ENCODE data around the gene ADTRP.

Gene ADTRP

DNA sequence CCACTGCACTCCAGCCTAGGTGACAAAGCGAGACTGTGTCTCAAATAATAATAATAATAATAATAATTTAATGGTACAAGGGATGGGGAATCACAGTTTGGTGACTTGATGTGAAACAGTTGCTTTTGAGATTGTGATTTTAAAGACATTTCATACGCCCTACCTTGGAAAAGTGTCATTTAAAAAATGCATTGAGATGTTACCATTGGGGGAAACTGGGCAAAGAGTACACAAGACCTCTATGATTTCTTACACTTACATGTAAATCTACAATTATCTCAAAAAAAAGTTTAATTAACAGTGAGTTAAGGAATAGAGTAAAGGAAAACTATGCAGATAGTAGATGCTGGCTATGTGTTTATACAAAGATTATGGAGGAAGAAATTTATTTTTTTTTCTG, 22.3 kb downstream of the ADTRP start:
- DNase-seq (ENCODE audit: low read depth in 2 of 2) = no peak

DNA sequence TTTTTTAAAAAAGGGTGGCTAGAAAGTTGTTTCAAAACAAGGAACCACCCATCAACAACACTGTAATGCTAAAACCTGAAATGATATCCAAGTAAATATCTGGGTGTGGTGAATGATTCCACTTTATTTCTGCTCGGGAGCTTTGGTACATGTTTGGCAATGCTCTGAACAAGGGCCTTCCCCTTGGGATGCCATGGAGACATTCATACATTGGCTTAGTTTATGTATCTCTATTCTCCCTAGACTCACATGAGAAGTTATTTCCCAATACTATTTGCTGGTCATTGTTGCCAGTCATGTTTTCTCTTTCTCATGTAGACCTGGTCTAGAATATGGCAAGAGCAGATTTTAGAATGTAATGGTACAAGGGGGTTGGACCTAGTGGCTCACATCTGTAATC, 22.9 kb downstream of the ADTRP start:
- no peak for DNase-seq (ENCODE audit: low read depth in 2 of 2)

DNA sequence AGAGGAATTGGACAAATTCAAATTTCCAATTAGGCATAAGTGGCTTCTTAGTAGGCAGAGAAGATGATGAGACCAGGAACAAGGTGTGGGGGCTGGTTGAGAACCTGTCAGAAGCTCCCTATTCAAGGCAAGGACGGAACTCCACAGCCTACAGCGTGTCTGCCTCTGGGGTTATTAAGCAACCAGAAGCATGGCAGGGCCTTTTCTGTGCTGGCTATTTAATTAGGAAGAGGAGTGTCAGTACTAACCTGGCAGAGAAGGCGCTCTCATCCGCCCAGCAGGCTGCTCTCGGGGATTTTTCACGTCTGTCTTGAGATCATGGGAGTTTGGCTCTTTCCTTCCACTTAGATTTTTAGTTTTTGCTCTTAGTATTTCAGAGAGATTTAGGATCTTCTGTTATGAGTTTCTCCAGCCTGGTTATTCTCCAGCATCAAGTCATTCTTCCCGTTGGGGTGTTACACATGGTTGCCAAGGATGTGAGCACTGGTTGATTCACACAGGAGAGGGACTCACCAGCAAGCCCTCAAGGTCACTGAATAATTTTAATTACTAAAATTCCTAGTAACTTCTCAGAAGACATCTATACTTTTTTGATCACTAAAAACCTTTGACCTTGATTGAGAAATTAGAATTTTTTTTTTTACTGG, 23.9 kb downstream of the ADTRP start:
- no peak for DNase-seq (ENCODE audit: low read depth in 2 of 2)

DNA sequence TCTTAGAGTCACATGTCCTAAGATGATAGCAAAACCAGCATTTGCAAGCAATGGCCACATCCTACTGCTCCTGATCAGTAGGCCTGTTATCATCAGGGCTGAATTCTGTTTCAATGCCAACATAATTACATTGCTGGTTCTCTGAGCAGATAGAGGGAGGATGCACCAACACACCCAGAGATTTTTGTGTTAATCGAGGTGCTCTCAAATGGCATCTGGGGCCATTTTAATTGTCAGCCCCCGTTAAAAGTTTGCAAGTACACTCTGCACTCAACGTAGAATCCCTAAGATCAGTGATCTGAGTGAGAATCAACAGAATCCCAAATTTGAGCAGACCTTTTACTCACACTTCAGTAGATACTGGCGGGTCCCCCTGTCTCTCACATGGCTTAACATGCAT, 24.8 kb downstream of the ADTRP start:
- DNase-seq (ENCODE audit: low read depth in 2 of 2) = no peak

DNA sequence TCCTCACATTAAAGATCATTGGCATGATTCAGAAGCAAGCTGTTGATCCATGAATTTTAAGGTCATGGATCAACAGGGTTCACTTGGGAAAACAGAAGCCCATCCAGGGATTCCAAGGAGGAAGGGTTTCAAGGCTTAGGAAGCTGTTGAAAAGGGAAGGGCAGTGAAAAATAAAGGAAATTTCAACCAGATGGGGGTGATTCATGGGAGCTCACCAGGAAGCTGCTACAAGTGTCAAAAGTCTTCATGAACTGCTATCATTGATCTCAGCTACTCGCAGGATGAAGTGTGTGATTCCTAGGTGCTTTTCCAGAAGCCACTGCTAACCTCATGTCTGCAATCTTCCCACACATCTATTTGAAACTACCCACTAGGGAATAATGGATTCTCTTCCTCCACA, 26.2 kb downstream of the ADTRP start:
- no peak for DNase-seq (ENCODE audit: low read depth in 2 of 2)

DNA sequence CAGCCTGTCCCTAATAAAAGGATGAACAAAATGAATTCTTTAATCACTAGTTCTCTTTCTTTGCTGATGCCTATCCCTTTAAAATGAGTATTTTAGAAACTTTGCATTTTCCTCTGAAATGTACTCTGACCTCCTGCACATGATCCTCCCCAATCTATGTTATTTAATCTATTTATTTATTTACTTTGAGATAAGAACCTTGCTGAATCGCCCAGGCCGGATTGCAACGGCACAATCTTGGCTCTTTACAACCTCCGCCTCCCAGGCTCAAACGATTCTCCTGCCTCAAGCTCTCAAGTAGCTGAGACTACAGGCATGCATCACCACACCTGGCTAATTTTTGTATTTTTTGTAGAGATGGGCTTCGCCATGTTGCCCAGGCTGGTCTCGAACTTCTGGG, 27.9 kb downstream of the ADTRP start:
- DNase-seq (ENCODE audit: low read depth in 2 of 2) = no peak

DNA sequence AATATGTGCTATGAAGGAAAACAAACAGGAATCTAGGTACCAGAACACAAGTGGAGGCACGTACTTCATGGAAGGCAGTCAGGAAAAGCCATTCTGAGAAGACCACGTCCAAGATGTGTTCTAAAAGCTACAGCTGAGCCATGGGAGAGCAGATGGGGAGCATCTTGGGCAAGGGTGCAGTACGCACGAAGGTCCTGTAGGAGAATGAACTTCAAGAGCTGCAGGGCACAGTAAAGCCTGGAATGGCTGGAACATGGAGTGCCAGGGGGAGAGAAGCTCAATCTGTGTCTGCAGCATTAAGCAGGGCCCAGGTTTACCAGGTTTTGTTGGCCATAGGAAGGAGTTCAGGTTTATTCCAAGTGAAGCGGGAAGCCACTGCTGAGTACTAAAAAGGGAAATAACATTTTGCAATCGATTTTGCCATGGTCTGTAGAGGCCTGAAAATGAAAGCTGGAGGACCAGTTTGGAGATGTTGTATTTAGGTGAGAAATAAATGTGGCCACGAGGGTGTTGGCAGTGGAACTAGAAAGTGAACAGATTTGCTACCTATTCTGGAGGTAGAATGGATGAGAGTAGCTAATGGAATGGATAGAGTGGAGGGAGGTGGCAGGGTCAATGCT, 29.9 kb downstream of the ADTRP start:
- DNase-seq (ENCODE audit: low read depth in 2 of 2) = no peak

DNA sequence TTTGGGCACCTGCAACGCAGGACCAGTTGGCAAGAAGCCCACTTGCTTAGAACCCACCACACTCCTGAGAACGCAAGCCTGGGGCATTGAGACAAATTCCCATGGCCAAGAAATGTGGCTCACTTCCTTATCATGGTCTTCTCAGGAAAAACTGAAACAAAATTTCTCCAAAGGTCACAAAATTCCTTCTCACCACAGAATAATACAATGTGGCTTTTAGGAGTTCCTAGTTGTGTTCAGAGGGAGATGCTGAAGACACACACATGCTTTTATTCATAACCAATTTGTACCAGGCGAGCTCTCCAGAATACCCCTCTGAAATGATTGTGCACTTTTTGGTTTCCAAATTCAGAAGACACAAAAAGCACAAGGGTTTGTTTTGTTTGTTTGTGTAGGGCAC, 31.6 kb downstream of the ADTRP start:
- DNase-seq (ENCODE audit: low read depth in 2 of 2) = no peak

DNA sequence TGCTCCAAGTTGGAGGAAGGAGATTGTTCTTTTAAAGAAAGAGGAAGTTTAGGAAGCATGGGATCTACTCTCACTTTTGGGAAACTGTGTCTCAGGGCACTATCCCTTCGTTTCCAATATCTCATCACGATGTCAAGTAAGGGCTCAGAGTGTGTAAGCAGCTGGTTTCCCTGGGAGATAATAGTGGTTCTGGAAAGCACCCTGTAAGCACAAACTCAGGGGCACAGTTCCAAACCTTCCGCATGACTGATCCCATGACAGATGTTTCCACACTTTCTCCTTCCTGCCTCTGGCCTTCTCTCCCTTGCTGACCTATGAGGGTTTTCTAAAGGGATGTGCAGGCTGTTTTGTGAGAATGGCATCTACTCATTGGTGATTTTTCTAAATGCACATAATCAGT, 33.9 kb downstream of the ADTRP start:
- DNase-seq (ENCODE audit: low read depth in 2 of 2) = no peak

DNA sequence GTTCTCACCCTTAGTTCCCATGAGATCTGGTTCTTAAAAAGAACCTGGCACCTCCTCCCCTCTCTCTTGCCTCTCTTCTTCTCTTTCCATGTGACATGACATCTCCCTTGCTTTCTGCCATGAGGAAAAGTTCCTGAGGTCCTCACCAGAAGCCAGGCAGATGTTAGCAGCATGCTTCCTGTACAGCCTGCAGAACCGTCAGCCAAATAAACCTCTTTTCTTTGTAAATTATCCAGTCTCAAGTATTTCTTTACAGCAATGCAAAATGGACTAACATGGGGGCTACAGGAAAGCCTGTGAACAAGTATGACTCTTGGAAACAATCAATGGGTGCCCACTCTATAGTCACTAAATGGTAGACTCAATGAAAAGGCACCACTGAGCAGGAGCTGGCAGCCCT, 34.5 kb downstream of the ADTRP start:
- no peak for DNase-seq (ENCODE audit: low read depth in 2 of 2)

DNA sequence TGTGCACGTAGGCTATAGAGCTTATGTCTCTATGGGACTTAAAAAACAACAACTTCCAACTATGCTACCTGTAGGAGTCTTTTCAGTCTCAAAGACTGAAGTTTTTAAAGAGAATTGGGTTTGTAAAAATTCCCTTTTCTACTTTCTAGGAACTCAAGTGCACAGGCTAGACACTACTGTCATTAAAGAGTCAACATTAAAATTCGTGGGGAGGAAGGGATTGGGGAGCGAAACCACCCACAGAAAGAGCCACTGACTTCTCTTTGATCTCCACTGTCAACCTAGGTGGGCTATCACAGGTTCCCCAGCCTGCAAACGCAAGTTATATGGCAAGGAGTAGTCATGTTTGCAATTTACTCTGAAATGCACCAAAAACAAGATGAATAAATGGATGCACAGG, 37.7 kb downstream of the ADTRP start:
- DNase-seq (ENCODE audit: low read depth in 2 of 2) = no peak

DNA sequence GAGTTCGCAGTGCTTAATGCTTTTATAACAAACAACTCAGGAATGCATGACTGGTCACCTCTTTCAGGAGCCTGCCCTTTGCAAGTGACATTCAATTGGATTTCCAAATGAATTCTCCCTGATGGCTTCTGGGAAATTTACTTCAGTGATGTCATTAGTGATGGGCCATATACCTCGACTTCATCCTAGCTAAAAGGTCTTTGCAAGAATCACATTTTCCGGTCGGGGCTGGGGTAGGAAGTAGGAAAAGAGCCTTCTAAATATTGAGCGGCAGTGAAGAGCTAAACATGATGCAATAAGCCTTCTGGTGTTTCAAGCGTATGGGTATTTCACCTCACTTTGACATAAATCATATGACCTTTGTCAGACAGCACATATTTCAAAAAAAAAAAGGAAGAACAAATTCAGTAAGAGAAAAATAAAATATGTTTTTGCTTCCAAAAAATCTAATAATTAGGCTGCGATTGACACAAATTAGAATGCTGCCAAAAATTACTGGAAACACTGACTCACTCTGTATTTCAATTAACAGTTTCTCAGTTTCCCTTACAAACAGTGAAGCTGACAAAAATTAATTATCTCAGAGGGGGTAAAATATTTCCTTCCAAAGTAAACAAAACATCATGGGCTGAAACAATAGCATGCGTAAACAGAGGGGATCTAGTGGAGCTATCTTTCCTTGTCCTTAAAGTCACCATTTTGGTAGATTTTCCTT, 39.8 kb downstream of the ADTRP start:
- DNase-seq (ENCODE audit: low read depth in 2 of 2) = no peak

DNA sequence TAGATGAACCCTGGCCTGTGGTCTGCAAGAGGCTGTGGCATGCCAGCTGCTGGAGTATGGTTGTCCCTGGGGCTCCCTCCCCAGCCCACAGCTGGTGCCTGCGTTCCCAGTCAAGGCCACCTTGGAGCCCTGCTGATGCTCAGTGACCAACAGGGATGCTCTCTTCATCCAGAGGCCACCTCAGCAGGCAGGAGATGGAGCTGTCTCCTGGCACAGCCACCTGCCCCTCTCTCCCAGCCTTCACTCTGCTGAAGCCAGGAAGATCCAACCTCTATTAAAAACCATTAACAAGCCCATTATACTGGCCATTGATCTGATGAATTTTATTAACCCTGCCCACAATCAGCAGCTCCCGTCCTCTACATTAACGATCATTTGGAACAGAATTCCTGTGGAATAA, 40.4 kb downstream of the ADTRP start:
- no peak for DNase-seq (ENCODE audit: low read depth in 2 of 2)

DNA sequence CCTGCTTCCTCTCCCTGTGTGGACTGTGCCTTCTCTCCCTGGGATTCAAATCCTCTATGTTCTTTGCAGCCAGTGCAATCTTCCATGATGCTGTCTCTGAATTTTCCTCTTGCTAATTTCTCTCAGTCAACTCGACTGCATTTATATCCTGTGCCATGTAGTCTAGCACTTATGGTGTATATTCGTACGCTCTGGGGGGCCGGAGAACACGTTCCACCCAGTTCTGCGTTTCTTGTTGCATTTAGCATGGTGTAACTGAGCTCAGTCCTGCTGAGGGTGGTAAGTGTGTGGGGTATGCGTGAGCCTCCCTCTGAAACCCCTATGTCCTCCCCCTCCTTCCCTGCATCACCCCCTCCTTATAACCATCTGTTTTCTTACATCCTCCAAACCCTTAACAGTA, 42.0 kb downstream of the ADTRP start:
- no peak for DNase-seq (ENCODE audit: low read depth in 2 of 2)

DNA sequence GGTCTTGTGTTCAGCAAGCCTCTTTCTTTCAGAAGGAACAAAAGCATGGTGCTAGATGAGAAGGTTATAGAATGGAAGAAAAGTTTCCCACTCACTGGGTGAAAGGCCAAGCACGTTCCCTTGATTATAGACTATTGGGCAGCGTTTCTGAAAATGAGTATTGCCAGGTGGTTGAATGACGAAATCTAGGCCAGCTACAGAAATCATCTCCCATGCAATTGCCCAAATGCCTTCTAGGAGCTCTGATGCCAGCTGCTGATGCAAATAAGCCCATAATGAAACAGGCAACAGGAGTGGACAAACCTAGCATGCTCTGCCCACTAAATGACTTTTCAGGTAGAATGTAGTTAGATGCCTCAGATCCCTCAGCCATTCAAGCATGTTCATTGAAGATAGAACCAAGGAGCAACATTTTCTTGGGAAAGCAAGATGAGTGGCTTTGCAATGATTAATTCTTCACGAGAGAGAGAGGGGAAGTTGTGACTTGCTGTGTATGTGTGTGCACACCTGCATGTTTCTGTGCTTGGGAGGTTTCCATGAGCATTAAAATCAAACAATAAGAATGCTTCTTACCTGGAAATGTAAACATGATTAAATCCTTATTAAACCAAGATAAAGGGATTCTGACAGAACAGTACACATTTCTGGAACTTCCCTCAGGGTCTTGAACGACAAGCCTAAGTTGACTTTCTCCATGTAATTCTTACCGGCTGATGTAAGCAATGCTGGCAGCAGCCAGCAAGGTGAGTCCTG, 43.6 kb downstream of the ADTRP start:
- DNase-seq (ENCODE audit: low read depth in 2 of 2) = no peak

DNA sequence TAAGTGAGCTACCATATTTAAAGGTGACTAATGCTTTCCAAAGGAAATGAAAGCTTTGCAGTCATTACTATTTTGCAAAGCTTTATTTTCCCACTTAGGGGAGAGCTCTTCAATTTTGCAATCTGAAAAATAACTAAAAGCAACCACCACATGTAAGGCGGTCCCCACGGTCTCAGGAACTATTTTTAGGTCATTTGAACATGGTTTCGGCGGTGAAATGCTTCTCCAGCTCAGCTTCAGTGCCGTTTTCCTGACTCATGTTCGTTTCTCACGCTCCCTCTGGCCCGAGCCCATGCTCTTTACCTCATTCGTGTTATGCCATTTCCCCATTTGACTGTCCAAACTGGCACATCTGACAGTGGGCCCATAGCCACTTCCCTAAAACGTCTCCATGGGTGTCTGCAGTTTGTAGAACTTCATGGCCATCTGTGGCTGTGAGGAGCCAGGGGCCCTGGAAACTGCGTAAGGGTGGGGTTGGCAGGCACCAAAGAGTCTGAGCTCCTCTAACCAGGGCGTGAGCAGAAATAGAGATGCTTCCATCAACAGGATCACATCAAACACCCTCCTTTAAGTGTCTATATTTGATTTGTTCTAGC, 46.5 kb downstream of the ADTRP start:
- no peak for DNase-seq (ENCODE audit: low read depth in 2 of 2)

DNA sequence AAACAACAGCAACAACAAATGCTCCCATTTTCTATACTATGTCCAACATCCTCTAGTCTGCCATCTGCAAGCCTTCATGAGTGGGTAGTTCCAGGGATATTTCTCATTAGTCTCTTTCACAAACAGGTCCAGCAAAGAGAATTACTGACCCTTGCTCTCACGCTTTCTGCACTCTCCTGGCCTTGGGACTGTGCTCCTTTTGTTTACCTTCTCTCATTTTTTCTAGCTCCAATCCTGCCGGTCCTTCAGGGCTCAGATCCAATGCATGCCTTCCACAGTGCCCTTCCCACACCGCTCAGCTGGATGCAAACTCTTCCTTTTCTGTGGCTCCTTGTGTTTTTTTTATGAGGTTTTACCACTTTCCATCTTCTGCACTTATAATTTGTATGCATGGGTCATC, 47.2 kb downstream of the ADTRP start:
- no peak for DNase-seq (ENCODE audit: low read depth in 2 of 2)

DNA sequence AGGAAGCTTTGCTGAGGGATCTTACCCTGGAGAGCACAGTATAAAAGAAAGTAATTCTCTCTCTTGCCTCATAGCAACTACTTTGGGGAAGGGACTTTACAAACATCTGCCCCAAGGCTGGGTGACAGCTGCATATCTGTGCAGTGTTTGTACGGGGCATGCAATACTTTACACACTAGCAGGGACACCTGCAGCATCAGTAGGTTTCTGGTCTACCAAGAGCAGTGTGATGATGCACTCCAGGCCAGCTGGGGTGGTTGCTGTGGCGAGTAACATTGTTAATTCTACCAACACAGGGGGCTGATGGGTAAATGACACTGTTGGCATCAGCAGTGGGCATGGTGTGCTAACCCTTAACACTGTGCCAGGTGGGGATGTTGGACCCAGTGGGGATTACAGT, 48.0 kb downstream of the ADTRP start:
- DNase-seq (ENCODE audit: low read depth in 2 of 2) = no peak

DNA sequence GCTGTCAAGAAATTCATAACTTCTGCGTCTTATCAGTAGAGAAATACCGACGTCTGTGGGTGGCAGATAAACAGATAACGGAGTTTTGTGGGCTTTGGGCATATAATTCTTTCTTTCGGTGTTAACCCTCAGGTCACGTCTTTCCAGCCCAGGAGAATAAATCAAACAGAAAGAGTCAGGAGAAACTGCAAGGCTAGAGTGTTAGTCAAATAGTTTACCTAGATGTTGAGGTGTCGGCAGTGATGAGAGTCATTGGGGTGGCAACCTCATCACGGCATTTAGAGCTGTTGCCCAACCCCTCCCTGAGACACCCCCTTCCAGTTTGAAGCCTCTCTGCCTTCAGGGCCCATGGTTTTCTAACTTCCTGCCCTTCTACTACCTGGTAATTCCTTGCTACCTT, 49.5 kb downstream of the ADTRP start:
- no peak for DNase-seq (ENCODE audit: low read depth in 2 of 2)

DNA sequence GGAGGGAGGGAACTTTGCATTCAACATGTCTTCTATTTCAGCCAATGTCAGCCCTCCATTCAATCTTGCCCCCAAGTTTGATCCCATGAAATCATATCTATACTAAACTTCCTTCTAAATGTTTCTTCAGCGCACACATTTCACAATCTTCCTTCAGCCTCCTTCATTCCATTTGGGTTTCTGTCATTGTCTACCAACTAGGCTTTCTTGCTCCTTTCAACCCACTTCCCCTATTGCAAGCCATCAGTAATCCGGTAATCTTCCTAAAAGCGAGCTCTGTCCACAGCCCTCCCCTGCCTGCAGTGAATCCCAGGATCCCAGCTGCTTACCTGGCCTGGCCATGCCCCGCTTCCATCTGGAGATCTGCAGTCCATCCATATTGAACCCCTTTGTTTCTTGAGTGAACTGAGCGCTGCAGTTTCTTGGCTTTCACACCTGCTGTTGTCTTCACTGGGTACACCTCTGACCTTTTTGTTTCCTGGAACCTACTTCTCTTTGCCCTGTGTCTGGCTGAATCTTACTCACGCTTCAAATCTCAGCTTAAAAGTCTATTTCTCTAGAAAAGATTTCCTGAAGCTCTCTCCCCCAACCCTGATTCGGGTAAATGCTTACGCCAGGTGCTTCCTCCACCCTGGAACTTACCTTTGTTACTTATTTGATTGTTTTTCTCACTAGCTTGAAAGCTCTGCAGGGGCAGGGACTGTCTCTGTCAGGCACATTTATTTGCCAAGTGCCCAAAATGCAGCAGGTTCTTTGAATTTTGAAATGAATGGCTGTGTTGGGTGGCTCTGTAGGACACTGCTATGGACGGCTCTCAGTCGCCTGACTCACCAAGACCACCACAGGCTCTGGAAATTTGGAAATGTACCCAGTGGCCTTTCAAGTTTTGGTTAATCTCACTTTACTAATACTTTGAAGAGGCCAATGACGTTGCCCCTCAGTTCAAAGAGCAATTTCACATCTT, 50.3 kb downstream of the ADTRP start:
- no peak for DNase-seq (ENCODE audit: low read depth in 2 of 2)

DNA sequence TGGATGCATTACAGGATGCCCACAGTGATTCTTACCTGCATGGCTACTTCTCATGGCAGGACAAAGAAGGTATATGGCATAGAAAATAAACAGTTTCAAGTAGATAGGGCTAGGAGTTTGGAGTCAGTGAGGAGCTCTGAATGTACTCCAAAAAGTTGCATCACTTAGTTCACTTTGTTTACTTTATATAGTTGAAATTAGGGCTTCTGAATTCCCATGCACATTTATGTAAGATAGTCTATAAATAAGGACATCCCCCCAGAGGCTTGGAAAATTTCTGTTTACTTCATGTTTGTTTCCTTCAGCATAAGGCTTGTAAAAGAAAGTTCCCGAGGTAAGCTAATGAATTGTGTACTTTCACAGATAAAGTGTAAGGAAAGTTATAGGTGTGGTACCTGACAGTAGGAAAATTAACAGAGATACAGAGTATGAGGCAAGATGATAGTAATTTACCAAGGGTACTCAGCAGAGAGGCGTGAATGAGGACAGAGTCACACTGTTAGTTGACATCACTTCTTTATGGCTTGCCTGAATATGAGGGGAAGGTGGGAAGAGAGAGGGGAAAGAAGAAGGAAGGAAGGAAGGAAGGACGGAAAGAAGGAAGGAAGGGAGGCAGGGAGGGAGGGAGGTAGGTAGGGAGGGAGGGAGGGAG, 51.1 kb downstream of the ADTRP start:
- no peak for DNase-seq (ENCODE audit: low read depth in 2 of 2)

All from stimulated activated CD4-positive, alpha-beta T cell treated with anti-CD3 and anti-CD28 coated beads, Interleukin-1b, Interleukin-23, amount 100 ng/mL, for 1 hour (primary cell).